Subcutaneous adipose tissue (tissue), 4 donors: ENCODE measurements around the gene CORO2A. TPM values are rescaled to one million over a fixed set of nuclear protein-coding genes. Genes with fewer than 3 reads are reported as not detected.

Experiments
- total RNA-seq, 4 donors: library from RNA; depleted of rRNA; stranded (reverse); fragments of >200 nt; gene quantifications; one replicate each; pipeline ENCODE4 v1.1.0, GENCODE V29; 2016
- TF ChIP-seq, protein P1 (sequence below): fragments of 450-650 bp; IDR thresholded peaks from one replicate; pipeline ENCODE4 v1.5.1; 2016; ENCODE audit warnings: low read depth, mild to moderate bottlenecking, control low read depth, antibody characterized with exemption, moderate library complexity

The CORO2A gene
- total RNA-seq, 4 donors from 2014 or later: 0.82 to 10.4 (median 2.0) TPM

DNA sequence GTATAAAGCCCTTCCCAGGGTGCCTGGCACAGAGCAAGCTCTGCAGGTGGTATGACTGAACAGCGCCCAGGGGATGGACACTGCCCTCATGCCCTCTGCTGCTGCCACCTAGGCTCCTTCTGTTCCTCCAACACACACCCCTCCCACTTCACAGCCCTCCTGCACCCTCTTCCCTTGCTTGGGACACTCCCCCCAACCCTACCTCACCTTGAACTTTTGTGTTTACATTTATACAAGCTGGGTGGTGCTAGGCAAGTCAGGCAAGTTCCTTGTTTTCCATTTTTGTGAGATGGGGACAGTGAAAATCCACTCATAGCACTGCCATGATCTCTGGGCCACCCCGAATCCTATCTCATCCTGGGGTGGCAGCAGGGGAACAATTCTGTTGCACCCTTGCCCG, 18.8 kb upstream of the CORO2A start:
- TF ChIP-seq, protein P1, sequence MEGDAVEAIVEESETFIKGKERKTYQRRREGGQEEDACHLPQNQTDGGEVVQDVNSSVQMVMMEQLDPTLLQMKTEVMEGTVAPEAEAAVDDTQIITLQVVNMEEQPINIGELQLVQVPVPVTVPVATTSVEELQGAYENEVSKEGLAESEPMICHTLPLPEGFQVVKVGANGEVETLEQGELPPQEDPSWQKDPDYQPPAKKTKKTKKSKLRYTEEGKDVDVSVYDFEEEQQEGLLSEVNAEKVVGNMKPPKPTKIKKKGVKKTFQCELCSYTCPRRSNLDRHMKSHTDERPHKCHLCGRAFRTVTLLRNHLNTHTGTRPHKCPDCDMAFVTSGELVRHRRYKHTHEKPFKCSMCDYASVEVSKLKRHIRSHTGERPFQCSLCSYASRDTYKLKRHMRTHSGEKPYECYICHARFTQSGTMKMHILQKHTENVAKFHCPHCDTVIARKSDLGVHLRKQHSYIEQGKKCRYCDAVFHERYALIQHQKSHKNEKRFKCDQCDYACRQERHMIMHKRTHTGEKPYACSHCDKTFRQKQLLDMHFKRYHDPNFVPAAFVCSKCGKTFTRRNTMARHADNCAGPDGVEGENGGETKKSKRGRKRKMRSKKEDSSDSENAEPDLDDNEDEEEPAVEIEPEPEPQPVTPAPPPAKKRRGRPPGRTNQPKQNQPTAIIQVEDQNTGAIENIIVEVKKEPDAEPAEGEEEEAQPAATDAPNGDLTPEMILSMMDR: no peak

DNA sequence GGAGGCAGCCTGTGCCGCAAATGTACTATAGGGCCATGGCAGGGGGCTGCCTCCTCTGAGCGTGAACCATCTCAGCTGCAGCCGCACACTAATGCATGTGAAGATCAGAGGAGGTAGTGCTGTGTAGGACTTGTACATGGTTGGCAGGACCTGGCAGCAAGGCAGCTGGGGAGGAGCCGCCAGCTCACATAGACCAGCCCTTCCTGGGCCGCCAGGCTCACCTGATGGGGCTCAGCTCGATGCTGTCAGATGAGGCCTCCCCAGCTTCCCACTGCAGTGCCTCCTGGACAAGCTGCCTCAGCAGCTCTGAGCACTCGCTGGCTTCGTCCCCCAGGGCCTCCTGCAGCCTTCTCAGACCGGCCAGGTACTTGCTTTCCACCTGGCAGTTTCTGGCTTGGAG, 18.0 kb upstream of the CORO2A start:
- TF ChIP-seq, protein P1: no peak

DNA sequence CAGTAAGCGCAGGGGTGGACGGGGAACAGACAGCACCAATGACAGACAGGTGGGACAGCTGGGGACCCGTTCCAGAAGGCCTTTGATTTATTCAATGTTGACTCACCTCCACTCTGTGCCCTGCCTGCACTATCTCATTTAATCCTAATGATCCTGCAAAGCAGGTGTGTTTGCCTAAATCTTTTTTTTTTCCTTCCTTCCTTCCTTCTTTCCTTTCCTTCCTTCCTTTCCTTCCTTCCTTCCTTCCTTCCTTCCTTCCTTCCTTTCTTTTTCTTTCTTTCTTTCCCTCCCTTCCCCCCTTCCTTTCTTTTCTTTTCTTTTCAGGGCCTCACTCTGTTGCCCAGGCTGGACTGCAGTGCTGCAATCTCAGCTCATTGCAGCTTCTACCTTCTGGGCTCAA, 17.1 kb upstream of the CORO2A start:
- TF ChIP-seq, protein P1: no peak

DNA sequence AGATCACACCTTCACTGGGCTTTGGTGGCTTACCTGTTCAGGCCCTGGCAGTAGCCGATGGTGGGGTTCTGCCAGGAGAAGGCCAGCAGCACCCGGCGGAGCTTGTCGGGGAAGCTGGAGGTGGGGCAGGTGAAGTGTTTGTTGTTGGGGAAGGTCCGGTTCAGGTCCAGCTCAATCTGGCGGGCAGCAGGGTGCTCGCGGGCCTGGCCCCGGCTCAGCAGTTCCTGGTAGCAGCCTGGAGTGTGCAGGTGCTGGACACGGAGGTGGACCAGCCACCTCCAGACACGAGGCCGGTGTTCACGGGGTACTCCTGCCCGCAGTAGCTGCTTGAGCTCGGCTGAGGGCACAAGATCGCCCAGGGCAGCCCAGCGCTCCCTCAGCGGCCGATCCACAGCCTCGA, 16.2 kb upstream of the CORO2A start:
- TF ChIP-seq, protein P1: no peak

DNA sequence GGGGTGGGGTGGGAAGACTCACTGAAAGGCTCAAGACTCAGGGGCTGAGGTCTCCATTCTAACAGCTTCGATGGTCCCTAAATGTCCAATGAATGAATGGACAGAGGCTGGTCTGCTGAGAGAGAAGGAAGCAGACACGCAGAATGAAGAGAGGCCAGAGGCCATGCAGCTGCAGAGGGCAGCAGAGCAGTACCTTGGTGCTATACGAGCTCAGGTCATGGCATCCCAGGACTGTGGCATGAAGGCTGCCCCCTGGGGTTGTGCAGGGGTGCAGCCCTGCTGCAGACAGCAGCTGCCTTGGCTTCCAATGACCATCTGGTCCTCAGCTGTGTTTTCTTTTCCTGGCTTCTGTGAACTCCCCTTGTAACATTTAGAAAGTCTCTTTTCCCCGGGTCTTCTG, 15.2 kb upstream of the CORO2A start:
- TF ChIP-seq, protein P1: no peak

DNA sequence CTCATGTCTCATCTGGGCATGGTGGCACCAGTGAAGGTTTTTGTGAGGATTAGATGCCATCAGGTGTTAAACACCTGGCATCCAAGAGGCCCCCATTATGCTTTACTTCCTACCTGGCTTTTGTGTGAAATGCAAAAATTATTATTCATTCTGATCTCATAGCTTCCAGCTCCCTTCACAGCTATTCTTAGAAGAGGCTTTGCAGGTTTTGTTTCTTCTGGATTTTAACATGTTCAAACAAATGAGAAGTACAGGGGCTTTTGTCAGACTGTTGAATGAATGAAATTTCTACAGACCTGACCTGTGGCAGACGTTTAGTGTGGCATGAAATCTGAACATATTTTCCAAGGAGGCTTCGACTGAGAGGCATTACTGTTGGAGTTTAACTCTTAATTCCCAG, 14.3 kb upstream of the CORO2A start:
- TF ChIP-seq, protein P1: no peak

DNA sequence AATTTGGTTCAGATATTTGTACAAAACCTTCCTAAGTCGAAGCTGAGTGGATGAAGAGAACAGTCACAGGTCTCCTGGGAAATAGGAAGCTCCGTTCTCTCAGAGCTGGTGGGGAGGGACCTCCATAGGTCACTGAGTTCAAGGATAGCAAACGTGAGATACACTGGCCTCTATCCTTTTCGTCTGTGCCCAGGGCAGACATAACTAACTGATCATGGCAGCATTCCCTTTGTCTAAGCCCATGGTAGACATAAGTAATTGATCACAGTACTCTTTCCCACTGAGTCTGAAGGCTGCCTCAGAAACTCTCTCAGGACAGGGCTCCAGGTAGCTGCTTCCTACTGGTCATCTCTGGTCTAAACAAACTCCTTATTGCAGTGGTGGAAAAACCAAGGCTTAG, 12.3 kb upstream of the CORO2A start:
- TF ChIP-seq, protein P1: no peak
